NT2/D1 (cell line): ENCODE data around the gene AIRE.

ENCODE experiments used
- YY1 ChIP-seq: IDR thresholded peaks from 2 replicates; pipeline ENCODE4 v1.6.1; 2011; ENCODE audit not compliant: insufficient read length, insufficient read depth
- ZNF274 ChIP-seq: IDR thresholded peaks from 2 replicates; pipeline ENCODE4 v1.6.1; 2011; ENCODE audit warnings: mild to moderate bottlenecking, low read depth, low read length

DNA sequence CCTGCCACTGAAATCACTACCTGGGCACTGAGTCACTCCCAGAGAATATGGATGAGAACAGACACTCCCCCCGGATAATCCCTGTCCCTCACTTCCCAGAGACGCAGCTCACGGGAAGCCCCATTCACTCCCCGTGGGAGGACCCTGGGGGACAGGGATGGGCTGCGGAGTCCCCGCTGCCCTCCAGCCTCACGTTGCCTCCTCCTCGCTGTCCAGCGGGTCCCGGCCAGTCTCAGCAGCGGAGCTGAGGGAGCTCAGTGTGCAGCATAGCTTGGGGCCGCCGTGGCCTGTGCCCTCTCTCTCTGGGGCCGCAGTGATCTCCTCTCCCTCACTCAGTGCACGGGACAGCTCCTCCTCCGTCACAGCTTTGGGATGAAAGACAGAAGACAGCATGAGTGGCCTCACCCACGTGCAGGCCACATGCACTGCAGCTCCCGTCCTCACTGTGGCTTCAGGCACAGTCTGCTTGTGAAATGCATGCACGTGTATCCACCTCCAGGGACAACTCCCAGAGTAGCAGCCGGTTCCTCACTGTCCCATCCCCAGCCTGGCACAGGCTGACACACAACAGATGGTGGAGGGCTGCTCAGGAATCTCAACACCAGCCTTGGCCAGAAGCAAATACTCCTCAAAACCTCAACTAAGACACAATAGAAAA, 46.1 kb downstream of the AIRE start:
- TF ChIP-seq ZNF274: no peak
- no peak for TF ChIP-seq YY1
